ENCODE data around the gene PNPLA5. TPM values are rescaled to one million over a fixed set of nuclear protein-coding genes. Genes with fewer than 3 reads are reported as not detected.
A peak's percentile ranks its signal among the peaks of the same experiment; 100 is the strongest.

The PNPLA5 gene
- total and polyA plus RNA-seq, 9 of the 15 experiments (the other 6 are each of a cell fraction or from before 2014, with no cell fraction given), result not detected

- Histone ChIP-seq H4K20me1 (replicated peaks; ENCODE audit: control insufficient read depth, insufficient read depth, low read length) (peaks cover 6% of the 10 kb centered on the region; the same call in 1 of the 2 replicates), H3K27ac (ENCODE audit: extremely low read depth, low read depth, low read length) (no peak overlapping the region), H3K9me3 (replicated peaks; ENCODE audit: control insufficient read depth, insufficient read depth, low read depth, low read length) (no peaks in the 10 kb centered on the region), H2AFZ (ENCODE audit: low read depth, low read length) (no peak overlapping the region), H3K36me3 (ENCODE audit: control insufficient read depth, insufficient read depth, low read length) (no peaks in the 10 kb centered on the region), H3K4me1 (replicated peaks in 1 of 2; ENCODE audit: control insufficient read depth in 2 of 2, insufficient read depth in 2 of 2, low read length in 2 of 2) (peaks cover 0 to 15% of the 10 kb centered on the region in 2 experiments; a peak in 1 of 5 replicates), H3K9me1 (ENCODE audit: control insufficient read depth, insufficient read depth, low read length) (no peaks in the 10 kb centered on the region), H3K4me2 (ENCODE audit: insufficient read depth, low read length) (no peak overlapping the region), H3K9ac (ENCODE audit: insufficient read depth in 1 of 2, low read depth in 2 of 2, low read length in 2 of 2) (no peak overlapping the region), H3K27me3 (ENCODE audit: control insufficient read depth in 2 of 2, insufficient read depth in 2 of 2, low read length in 2 of 2) (peaks cover 0 to 7% of the 10 kb centered on the region in 2 experiments; a peak in 1 of 5 replicates), H3K79me2 (ENCODE audit: control insufficient read depth, insufficient read depth, low read length) (no peaks in the 10 kb centered on the region), H3K4me3 (no peak overlapping the region)
- 0% methylated on average over 4 of the region's 4 CpGs for WGBS (ENCODE audit: insufficient coverage, low coverage, missing lambda C conversion rate)
- ChIA-PET CTCF (ENCODE audit: low intra/inter-chr PET ratio) (no interaction called here), POLR2A (no interaction called here)
- TF ChIP-seq RBM25 (IDR thresholded peaks at IDR 0.05; ENCODE audit: low read depth, low read length, severe bottlenecking), result peak; percentile 50
- TF ChIP-seq ZFP36 (IDR thresholded peaks at IDR 0.05; ENCODE audit: low read depth, low read length, partially characterized antibody), result peak; percentile 13
- TF ChIP-seq WHSC1 (IDR thresholded peaks at IDR 0.05; ENCODE audit: low read length), result no peak
- no peak for TF ChIP-seq TAF7 (tag; IDR thresholded peaks at IDR 0.05)
- no peak for TF ChIP-seq HOXB6 (CRISPR knock-in tag; IDR thresholded peaks at IDR 0.05; ENCODE audit: borderline replicate concordance)
- no peak for TF ChIP-seq ZNF780A (CRISPR knock-in tag; IDR thresholded peaks at IDR 0.05)
- no peak for TF ChIP-seq ZNF280B (CRISPR knock-in tag; IDR thresholded peaks at IDR 0.05)
- intact Hi-C loops (cut with micrococcal nuclease) (loop anchor here (10.0 kb wide), 1 partner anchor 736 kb away; no protein-coding TSS in a partner anchor), in situ Hi-C loops (cut with MboI) (no loop called here)
- no TSS peak for BruUV-seq (replicated peaks)
- DNase-seq (ENCODE audit: extremely low read depth in 1 of 4, low spot score in 3 of 4), result no peak
- no peak for FAIRE-seq
- ATAC-seq, result no peak
These were observed 3.1 kb downstream of the PNPLA5 start for GRCh38 chr22:43888740-43889139.
